Thyroid gland (tissue), 4 donors: ENCODE measurements around the gene EPHB3.

ENCODE experiments used
- CTCF ChIP-seq, 6 experiments: fragments of 200-600 bp in 3 of 6; fragments of 450-650 bp in 3 of 6; sonication (generic) in 3 of 6; IDR thresholded peaks; one replicate each; pipeline ENCODE4 v1.5.1; 2016 to 2019; ENCODE audit warnings: antibody characterized with exemption in 6 of 6, mild to moderate bottlenecking in 2 of 6, inconsistent platforms in 1 of 6, moderate library complexity in 1 of 6
- POLR2A ChIP-seq, 2 donors: fragments of 450-650 bp; IDR thresholded peaks; one replicate each; pipeline ENCODE4 v1.6.1; 2017; ENCODE audit warnings: antibody characterized with exemption in 2 of 2, mild to moderate bottlenecking in 2 of 2, moderate library complexity in 1 of 2

- no peak for TF ChIP-seq CTCF (IDR thresholded peaks at IDR 0.05)
- TF ChIP-seq POLR2A (IDR thresholded peaks at IDR 0.05): no peak
Measured at GRCh38 chr3:184571750-184572377, 10.3 kb downstream of the EPHB3 start.
